Regular cardiac myocyte (primary cell): Measurements from ENCODE around the gene LAMP1. TPM values are rescaled to one million over a fixed set of nuclear protein-coding genes. Genes with fewer than 3 reads are reported as not detected.

Experiments used
- total RNA-seq: library from RNA; depleted of rRNA; stranded (reverse); fragments of >200 nt; gene quantifications from 2 replicates; pipeline ENCODE4 v1.2.3, GENCODE V29; 2014

Gene LAMP1
- total RNA-seq: 92.0 and 197 TPM in 2 replicates

GRCh38 chr13:113296823-113297369 is at the start of gene LAMP1:
LAMP1 (plus strand) TSS chr13:113297239; CDS start chr13:113297435, 196 bp downstream.

Other genes with a start within 250 kb of the LAMP1 start
- not detected in 2 replicates for gene F7, start 191.4 kb upstream of the LAMP1 start, total RNA-seq
- 4.2 and 12.1 TPM in 2 replicates for gene F10, start 174.4 kb upstream of the LAMP1 start, total RNA-seq
- gene PROZ, start 138.6 kb upstream of the LAMP1 start, total RNA-seq: not detected in 2 replicates
- 63.8 and 80.1 TPM in 2 replicates for gene PCID2, start 88.6 kb upstream of the LAMP1 start, total RNA-seq
- gene CUL4A, start 87.6 kb upstream of the LAMP1 start, total RNA-seq: 150 and 157 TPM in 2 replicates
- gene GRTP1, start 66.9 kb downstream of the LAMP1 start, total RNA-seq: 0.38 and 0.85 TPM in 2 replicates
- 0.56 and 0.58 TPM in 2 replicates for gene ADPRHL1, start 156.2 kb downstream of the LAMP1 start, total RNA-seq
- 6.3 and 6.8 TPM in 2 replicates for gene DCUN1D2, start 193.5 kb downstream of the LAMP1 start, total RNA-seq